KMS-11 (cell line): ENCODE data around the gene KIAA0753.

Experiments
- H2AFZ ChIP-seq: fragments of 200-600 bp; sonication (generic); 2 replicates; pipeline ENCODE4 v1.6.1; 2016; ENCODE audit warnings: antibody characterized with exemption, mixed run types, low read depth
- H3K27ac ChIP-seq: fragments of 200-600 bp; sonication (generic); 2 replicates; pipeline ENCODE4 v1.6.1; 2016; ENCODE audit warnings: mild to moderate bottlenecking, mixed run types
- H3K27me3 ChIP-seq: fragments of 200-600 bp; sonication (generic); 2 replicates; pipeline ENCODE4 v1.6.1; 2017; ENCODE audit warnings: mild to moderate bottlenecking, low read depth, mixed run types, moderate library complexity; ENCODE audit not compliant: insufficient read depth
- H3K36me3 ChIP-seq: fragments of 200-600 bp; sonication (generic); 2 replicates; pipeline ENCODE4 v1.6.1; 2017; ENCODE audit warnings: mild to moderate bottlenecking, mixed run types; ENCODE audit not compliant: insufficient read depth
- H3K4me1 ChIP-seq: fragments of 200-600 bp; sonication (generic); 2 replicates; pipeline ENCODE4 v1.6.1; 2016; ENCODE audit warnings: mild to moderate bottlenecking, low read depth, mixed run types; ENCODE audit not compliant: poor library complexity, severe bottlenecking
- H3K4me2 ChIP-seq: fragments of 200-600 bp; sonication (generic); 2 replicates; pipeline ENCODE4 v1.7.0; 2016; ENCODE audit warnings: mild to moderate bottlenecking, mixed run types
- H3K4me3 ChIP-seq: fragments of 200-600 bp; sonication (generic); IDR thresholded peaks from 2 replicates; pipeline ENCODE4 v1.6.1; 2017; ENCODE audit warnings: low read depth, low read length, mixed read lengths; ENCODE audit not compliant: insufficient read depth
- H3K79me2 ChIP-seq: fragments of 200-600 bp; sonication (generic); 2 replicates; pipeline ENCODE4 v1.6.1; 2016; ENCODE audit warnings: low read depth, mixed run types; ENCODE audit not compliant: insufficient read depth
- H3K9ac ChIP-seq: fragments of 200-600 bp; sonication (generic); 2 replicates; pipeline ENCODE4 v1.6.1; 2016; ENCODE audit warnings: mild to moderate bottlenecking, mixed run types
- H4K20me1 ChIP-seq: fragments of 200-600 bp; sonication (generic); 2 replicates; pipeline ENCODE4 v1.6.1; 2016; ENCODE audit warnings: mild to moderate bottlenecking, mixed run types; ENCODE audit not compliant: insufficient read depth
- CTCF ChIP-seq: fragments of 200-600 bp; sonication (generic); conservative IDR thresholded peaks from 2 replicates; pipeline ENCODE4 v1.6.1; 2017; ENCODE audit warnings: low read depth, mild to moderate bottlenecking, antibody characterized with exemption, low read length, moderate library complexity, mixed read lengths

Gene KIAA0753

GRCh38 chr17:6571452-6571781 lies 69.1 kb downstream of the KIAA0753 start:
- Histone ChIP-seq H4K20me1 (no peaks in the 10 kb centered on the region), H3K4me1 (no peaks in the 10 kb centered on the region), H3K4me2 (no peak overlapping the region), H3K79me2 (no peaks in the 10 kb centered on the region), H3K9ac (no peak overlapping the region), H2AFZ (no peak overlapping the region), H3K27me3 (no peaks in the 10 kb centered on the region), H3K36me3 (no peaks in the 10 kb centered on the region), H3K4me3 (no peak overlapping the region), H3K27ac (no peak overlapping the region)
- no peak for TF ChIP-seq CTCF

GRCh38 chr17:6570731-6571451 lies 69.6 kb downstream of the KIAA0753 start:
- H2AFZ ChIP-seq: no peak overlapping the region
- H3K27ac ChIP-seq: no peak overlapping the region
- H3K27me3 ChIP-seq: no peaks in the 10 kb centered on the region
- H3K36me3 ChIP-seq: no peaks in the 10 kb centered on the region
- no peaks in the 10 kb centered on the region for H3K4me1 ChIP-seq
- no peaks in the 10 kb centered on the region for H3K79me2 ChIP-seq
- no peak for TF ChIP-seq CTCF
- no peaks in the 10 kb centered on the region for H4K20me1 ChIP-seq
- no peak overlapping the region for H3K4me2 ChIP-seq
- H3K4me3 ChIP-seq: no peak overlapping the region
- H3K9ac ChIP-seq: no peak overlapping the region

- H3K9ac ChIP-seq: no peak overlapping the region
- no peaks in the 10 kb centered on the region for H4K20me1 ChIP-seq
- H3K27me3 ChIP-seq: no peaks in the 10 kb centered on the region
- no peak for TF ChIP-seq CTCF
- H3K27ac ChIP-seq: no peak overlapping the region
- no peaks in the 10 kb centered on the region for H3K36me3 ChIP-seq
- no peak overlapping the region for H3K4me3 ChIP-seq
- H3K4me2 ChIP-seq: no peak overlapping the region
- no peaks in the 10 kb centered on the region for H3K4me1 ChIP-seq
- H3K79me2 ChIP-seq: no peaks in the 10 kb centered on the region
- H2AFZ ChIP-seq: no peak overlapping the region
These were observed 70.9 kb downstream of the KIAA0753 start for GRCh38 chr17:6569370-6570285.

GRCh38 chr17:6568184-6568758 lies 72.2 kb downstream of the KIAA0753 start:
- no peaks in the 10 kb centered on the region for H3K79me2 ChIP-seq
- no peaks in the 10 kb centered on the region for H3K27me3 ChIP-seq
- H4K20me1 ChIP-seq: no peaks in the 10 kb centered on the region
- H3K4me3 ChIP-seq: no peak overlapping the region
- H3K4me2 ChIP-seq: no peak overlapping the region
- H2AFZ ChIP-seq: no peak overlapping the region
- H3K9ac ChIP-seq: no peak overlapping the region
- no peaks in the 10 kb centered on the region for H3K36me3 ChIP-seq
- no peak for TF ChIP-seq CTCF
- no peak overlapping the region for H3K27ac ChIP-seq
- no peaks in the 10 kb centered on the region for H3K4me1 ChIP-seq
